Measurements from ENCODE around the gene GRB7. TPM values are rescaled to one million over a fixed set of nuclear protein-coding genes. Genes with fewer than 3 reads are reported as not detected.

The GRB7 gene
- total and polyA plus RNA-seq, 9 of the 15 experiments (the other 6 are each of a cell fraction or from before 2014, with no cell fraction given): 0.04 to 6.2 (median 2.2) TPM

DNA sequence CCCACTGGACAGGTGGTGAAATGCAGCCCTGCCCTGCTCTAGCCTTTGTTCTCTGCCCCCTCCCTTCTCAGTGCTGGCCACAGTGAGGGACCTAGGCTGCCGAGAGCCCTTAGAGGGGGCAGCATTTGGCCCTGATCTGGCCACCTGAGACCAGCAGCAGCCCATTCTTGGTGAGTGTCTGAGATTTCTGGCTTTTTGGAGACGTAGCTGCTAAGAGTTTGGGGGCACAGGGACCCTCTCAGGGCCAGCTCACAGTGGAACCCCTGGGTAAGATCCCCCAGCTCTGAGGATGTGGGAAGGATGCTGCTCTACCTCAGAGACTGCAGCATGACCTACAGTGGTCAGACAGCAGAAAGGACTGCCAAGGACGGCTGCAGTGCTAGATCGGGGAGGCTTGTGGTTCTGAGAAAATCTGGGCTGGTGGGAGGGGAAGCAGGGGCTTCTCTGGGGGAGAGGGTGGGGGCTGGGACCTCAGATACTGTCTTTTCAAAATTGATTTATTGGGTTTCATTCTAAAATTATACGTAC is 13.3 kb downstream of the GRB7 start (continued):
- TF ChIP-seq, protein P1, sequence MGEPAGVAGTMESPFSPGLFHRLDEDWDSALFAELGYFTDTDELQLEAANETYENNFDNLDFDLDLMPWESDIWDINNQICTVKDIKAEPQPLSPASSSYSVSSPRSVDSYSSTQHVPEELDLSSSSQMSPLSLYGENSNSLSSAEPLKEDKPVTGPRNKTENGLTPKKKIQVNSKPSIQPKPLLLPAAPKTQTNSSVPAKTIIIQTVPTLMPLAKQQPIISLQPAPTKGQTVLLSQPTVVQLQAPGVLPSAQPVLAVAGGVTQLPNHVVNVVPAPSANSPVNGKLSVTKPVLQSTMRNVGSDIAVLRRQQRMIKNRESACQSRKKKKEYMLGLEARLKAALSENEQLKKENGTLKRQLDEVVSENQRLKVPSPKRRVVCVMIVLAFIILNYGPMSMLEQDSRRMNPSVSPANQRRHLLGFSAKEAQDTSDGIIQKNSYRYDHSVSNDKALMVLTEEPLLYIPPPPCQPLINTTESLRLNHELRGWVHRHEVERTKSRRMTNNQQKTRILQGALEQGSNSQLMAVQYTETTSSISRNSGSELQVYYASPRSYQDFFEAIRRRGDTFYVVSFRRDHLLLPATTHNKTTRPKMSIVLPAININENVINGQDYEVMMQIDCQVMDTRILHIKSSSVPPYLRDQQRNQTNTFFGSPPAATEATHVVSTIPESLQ (CRISPR knock-in tag; IDR thresholded peaks at IDR 0.05): no peak
- no peak for TF ChIP-seq PML (IDR thresholded peaks at IDR 0.05; ENCODE audit: low read length)

DNA sequence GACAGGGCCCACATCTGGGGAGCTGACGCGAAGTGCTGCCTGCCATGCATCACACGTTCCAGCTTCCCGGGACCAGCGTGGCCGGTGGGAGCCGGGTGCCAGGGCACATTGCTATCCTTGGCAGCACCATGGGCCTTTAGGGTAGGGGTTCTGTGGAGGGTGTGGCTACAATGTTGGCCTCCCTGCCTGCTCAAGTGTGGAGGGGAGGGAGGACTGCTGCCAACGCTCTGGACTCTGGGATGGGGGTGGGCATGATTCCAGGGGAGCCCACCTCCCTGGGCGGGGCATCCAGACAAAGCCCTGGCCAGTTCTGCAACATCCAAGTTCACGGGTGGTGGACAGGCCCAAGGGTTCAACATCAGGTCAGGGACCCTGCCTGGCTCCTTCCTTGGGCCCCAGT is 13.9 kb downstream of the GRB7 start:
- ATAC-seq (no peak), DNase-seq (ENCODE audit: extremely low read depth in 1 of 4, low spot score in 3 of 4) (no peak), FAIRE-seq (no peak)
- Histone ChIP-seq H3K4me2 (ENCODE audit: insufficient read depth, low read length) (no peak overlapping the region), H3K4me3 (no peak overlapping the region), H3K9me1 (ENCODE audit: control insufficient read depth, insufficient read depth, low read length) (no peaks in the 10 kb centered on the region), H3K27ac (ENCODE audit: extremely low read depth, low read depth, low read length) (no peak overlapping the region), H3K27me3 (ENCODE audit: control insufficient read depth in 2 of 2, insufficient read depth in 2 of 2, low read length in 2 of 2) (peaks cover 0 to 6% of the 10 kb centered on the region in 2 experiments; a peak in 1 of 5 replicates), H3K4me1 (replicated peaks in 1 of 2; ENCODE audit: control insufficient read depth in 2 of 2, insufficient read depth in 2 of 2, low read length in 2 of 2) (peaks cover 9 to 47% of the 10 kb centered on the region in 2 experiments; a peak in 4 of 5 replicates), H4K20me1 (replicated peaks; ENCODE audit: control insufficient read depth, insufficient read depth, low read length) (no peaks in the 10 kb centered on the region), H3K9me3 (replicated peaks; ENCODE audit: control insufficient read depth, insufficient read depth, low read depth, low read length) (no peaks in the 10 kb centered on the region), H3K79me2 (ENCODE audit: control insufficient read depth, insufficient read depth, low read length) (no peaks in the 10 kb centered on the region), H2AFZ (ENCODE audit: low read depth, low read length) (no peak overlapping the region), H3K36me3 (ENCODE audit: control insufficient read depth, insufficient read depth, low read length) (no peaks in the 10 kb centered on the region), H3K9ac (ENCODE audit: insufficient read depth in 1 of 2, low read depth in 2 of 2, low read length in 2 of 2) (peak overlapping the region in 1 of 2 experiments; percentile 17; a peak in 1 of 4 replicates)
- 45% methylated on average over 8 of the region's 10 CpGs for WGBS (ENCODE audit: insufficient coverage, low coverage, missing lambda C conversion rate)
- BruUV-seq (replicated peaks): no TSS peak
- ChIA-PET POLR2A (interaction anchor here (1.4 kb wide), 1 partner anchor 130 kb away, joined by 3 read pairs; no protein-coding TSS in a partner anchor), CTCF (ENCODE audit: low intra/inter-chr PET ratio) (interaction anchor here (0.8 to 6.1 kb wide), 2 partner anchors 126 to 130 kb away, joined by 3 to 118 read pairs; no protein-coding TSS in a partner anchor)
- intact Hi-C loops (cut with micrococcal nuclease) (loop anchor here (5.0 kb wide), 1 partner anchor 79 kb away; no protein-coding TSS in a partner anchor), in situ Hi-C loops (cut with MboI) (no loop called here)
- TF ChIP-seq ZNF584 (CRISPR knock-in tag; IDR thresholded peaks at IDR 0.05; ENCODE audit: low read depth) (no peak), HNRNPUL1 (IDR thresholded peaks at IDR 0.05; ENCODE audit: low read length) (no peak), SMARCA4 (IDR thresholded peaks at IDR 0.05) (no peak), ZNF23 (CRISPR knock-in tag; IDR thresholded peaks at IDR 0.05) (no peak), HSF4 (CRISPR knock-in tag; IDR thresholded peaks at IDR 0.05; ENCODE audit: borderline replicate concordance) (no peak)
- TF ChIP-seq, protein P2, sequence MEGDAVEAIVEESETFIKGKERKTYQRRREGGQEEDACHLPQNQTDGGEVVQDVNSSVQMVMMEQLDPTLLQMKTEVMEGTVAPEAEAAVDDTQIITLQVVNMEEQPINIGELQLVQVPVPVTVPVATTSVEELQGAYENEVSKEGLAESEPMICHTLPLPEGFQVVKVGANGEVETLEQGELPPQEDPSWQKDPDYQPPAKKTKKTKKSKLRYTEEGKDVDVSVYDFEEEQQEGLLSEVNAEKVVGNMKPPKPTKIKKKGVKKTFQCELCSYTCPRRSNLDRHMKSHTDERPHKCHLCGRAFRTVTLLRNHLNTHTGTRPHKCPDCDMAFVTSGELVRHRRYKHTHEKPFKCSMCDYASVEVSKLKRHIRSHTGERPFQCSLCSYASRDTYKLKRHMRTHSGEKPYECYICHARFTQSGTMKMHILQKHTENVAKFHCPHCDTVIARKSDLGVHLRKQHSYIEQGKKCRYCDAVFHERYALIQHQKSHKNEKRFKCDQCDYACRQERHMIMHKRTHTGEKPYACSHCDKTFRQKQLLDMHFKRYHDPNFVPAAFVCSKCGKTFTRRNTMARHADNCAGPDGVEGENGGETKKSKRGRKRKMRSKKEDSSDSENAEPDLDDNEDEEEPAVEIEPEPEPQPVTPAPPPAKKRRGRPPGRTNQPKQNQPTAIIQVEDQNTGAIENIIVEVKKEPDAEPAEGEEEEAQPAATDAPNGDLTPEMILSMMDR (IDR thresholded peaks at IDR 0.05 in 2 of 3, conservative IDR thresholded peaks at IDR 0.05 in 1 of 3; ENCODE audit: insufficient read depth in 2 of 3, low read depth in 1 of 3, low read length in 3 of 3): no peak
- TF ChIP-seq, protein P3, sequence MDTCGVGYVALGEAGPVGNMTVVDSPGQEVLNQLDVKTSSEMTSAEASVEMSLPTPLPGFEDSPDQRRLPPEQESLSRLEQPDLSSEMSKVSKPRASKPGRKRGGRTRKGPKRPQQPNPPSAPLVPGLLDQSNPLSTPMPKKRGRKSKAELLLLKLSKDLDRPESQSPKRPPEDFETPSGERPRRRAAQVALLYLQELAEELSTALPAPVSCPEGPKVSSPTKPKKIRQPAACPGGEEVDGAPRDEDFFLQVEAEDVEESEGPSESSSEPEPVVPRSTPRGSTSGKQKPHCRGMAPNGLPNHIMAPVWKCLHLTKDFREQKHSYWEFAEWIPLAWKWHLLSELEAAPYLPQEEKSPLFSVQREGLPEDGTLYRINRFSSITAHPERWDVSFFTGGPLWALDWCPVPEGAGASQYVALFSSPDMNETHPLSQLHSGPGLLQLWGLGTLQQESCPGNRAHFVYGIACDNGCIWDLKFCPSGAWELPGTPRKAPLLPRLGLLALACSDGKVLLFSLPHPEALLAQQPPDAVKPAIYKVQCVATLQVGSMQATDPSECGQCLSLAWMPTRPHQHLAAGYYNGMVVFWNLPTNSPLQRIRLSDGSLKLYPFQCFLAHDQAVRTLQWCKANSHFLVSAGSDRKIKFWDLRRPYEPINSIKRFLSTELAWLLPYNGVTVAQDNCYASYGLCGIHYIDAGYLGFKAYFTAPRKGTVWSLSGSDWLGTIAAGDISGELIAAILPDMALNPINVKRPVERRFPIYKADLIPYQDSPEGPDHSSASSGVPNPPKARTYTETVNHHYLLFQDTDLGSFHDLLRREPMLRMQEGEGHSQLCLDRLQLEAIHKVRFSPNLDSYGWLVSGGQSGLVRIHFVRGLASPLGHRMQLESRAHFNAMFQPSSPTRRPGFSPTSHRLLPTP (IDR thresholded peaks at IDR 0.05; ENCODE audit: borderline replicate concordance, extremely low read depth, insufficient read length): no peak
- TF ChIP-seq, protein P4, sequence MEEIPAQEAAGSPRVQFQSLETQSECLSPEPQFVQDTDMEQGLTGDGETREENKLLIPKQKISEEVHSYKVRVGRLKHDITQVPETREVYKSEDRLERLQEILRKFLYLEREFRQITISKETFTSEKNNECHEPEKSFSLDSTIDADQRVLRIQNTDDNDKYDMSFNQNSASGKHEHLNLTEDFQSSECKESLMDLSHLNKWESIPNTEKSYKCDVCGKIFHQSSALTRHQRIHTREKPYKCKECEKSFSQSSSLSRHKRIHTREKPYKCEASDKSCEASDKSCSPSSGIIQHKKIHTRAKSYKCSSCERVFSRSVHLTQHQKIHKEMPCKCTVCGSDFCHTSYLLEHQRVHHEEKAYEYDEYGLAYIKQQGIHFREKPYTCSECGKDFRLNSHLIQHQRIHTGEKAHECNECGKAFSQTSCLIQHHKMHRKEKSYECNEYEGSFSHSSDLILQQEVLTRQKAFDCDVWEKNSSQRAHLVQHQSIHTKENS (CRISPR knock-in tag; IDR thresholded peaks at IDR 0.05): no peak

Data from K562 (cell line).